ENCODE results near the gene ZNF200.

DNA sequence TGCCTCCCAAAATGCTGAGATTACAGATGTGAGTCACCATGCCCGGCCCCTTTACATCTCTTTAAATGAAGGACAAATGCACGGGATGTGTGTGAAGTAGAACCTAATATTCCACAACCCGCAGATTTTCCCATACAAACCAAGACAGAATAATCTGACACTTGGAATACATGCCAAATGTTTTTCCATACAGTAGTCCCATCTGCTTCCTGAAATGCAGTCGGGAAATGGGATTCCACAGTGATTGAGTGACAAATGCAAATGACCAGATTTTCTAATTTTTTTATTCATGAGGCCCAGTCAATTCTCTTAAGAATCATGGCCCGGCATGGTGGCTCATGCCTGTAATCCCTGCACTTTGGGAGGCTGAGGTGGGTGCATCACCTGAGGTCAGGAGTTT lies 6.8 kb upstream of the ZNF200 start:
- TF ChIP-seq, protein P1, sequence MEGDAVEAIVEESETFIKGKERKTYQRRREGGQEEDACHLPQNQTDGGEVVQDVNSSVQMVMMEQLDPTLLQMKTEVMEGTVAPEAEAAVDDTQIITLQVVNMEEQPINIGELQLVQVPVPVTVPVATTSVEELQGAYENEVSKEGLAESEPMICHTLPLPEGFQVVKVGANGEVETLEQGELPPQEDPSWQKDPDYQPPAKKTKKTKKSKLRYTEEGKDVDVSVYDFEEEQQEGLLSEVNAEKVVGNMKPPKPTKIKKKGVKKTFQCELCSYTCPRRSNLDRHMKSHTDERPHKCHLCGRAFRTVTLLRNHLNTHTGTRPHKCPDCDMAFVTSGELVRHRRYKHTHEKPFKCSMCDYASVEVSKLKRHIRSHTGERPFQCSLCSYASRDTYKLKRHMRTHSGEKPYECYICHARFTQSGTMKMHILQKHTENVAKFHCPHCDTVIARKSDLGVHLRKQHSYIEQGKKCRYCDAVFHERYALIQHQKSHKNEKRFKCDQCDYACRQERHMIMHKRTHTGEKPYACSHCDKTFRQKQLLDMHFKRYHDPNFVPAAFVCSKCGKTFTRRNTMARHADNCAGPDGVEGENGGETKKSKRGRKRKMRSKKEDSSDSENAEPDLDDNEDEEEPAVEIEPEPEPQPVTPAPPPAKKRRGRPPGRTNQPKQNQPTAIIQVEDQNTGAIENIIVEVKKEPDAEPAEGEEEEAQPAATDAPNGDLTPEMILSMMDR (conservative IDR thresholded peaks at IDR 0.05): no peak
- no peak for TF ChIP-seq EZH2 (IDR thresholded peaks at IDR 0.05; ENCODE audit: low read depth)
